ENCODE measurements around the gene CHST15. TPM values are rescaled to one million over a fixed set of nuclear protein-coding genes. Genes with fewer than 3 reads are reported as not detected.
"Not testable (repeated sequence)": the region's sequence is repeated elsewhere in the genome, so short reads cannot be mapped to it uniquely, and the experiment has no call there.

Gene CHST15
- total and polyA plus RNA-seq, 11 donors: 0.88 to 27.1 (median 4.1) TPM

GRCh38 chr10:124105045-124105444, 11.6 kb upstream of the CHST15 start:
- peaks cover 0 to 3% (median 0%) of the 10 kb centered on the region in 9 donors for H3K27me3 ChIP-seq
- intact Hi-C loops (cut with DNase I): no loop called here
- ATAC-seq: no peak
- peaks cover 0 to 6% (median 0%) of the 10 kb centered on the region in 12 donors for H3K9me3 ChIP-seq
- H3K4me3 ChIP-seq: no peak overlapping the region
- no peak for DNase-seq
- no peaks in the 10 kb centered on the region for H3K36me3 ChIP-seq
- whole genome bisulfite sequencing, 4 donors: 71 to 84% (median 77%) methylated on average over 6 of the region's 6 CpGs
- H3K4me1 ChIP-seq: peaks cover 0 to 19% (median 12%) of the 10 kb centered on the region in 12 donors
- no peak for TF ChIP-seq CTCF (IDR thresholded peaks at IDR 0.05)
- TF ChIP-seq POLR2A (IDR thresholded peaks at IDR 0.05): no peak
- peak overlapping the region in 1 of 12 donors; percentile 81 for H3K27ac ChIP-seq

- DNase-seq: no peak
- no peak overlapping the region for H3K27ac ChIP-seq
- no peak overlapping the region for H3K4me3 ChIP-seq
- H3K9me3 ChIP-seq: peaks cover 0 to 8% (median 0%) of the 10 kb centered on the region in 12 donors
- no peak for ATAC-seq
- H3K4me1 ChIP-seq: peaks cover 0 to 19% (median 12%) of the 10 kb centered on the region in 12 donors
- TF ChIP-seq CTCF (IDR thresholded peaks at IDR 0.05) (no peak), POLR2A (IDR thresholded peaks at IDR 0.05) (no peak)
- H3K36me3 ChIP-seq: no peaks in the 10 kb centered on the region
- peaks cover 0 to 3% (median 0%) of the 10 kb centered on the region in 9 donors for H3K27me3 ChIP-seq
- WGBS, 4 donors: 94 to 95% (median 95%) methylated on average over 8 to 9 of the region's 9 CpGs
- intact Hi-C loops (cut with DNase I): no loop called here
These were observed 10.7 kb upstream of the CHST15 start for GRCh38 chr10:124104011-124104627.

GRCh38 chr10:124101351-124101750, 8.0 kb upstream of the CHST15 start:
- Histone ChIP-seq H3K9me3 (peaks cover 0 to 9% (median 1%) of the 10 kb centered on the region in 12 donors), H3K4me1 (peaks cover 0 to 14% (median 10%) of the 10 kb centered on the region in 12 donors), H3K4me3 (no peak overlapping the region), H3K27ac (no peak overlapping the region), H3K27me3 (peaks cover 0 to 11% (median under 1%) of the 10 kb centered on the region in 9 donors), H3K36me3 (no peaks in the 10 kb centered on the region)
- no peak for DNase-seq
- intact Hi-C loops (cut with DNase I): no loop called here
- ATAC-seq: no peak
- TF ChIP-seq POLR2A (IDR thresholded peaks at IDR 0.05): no peak
- no peak for TF ChIP-seq CTCF (IDR thresholded peaks at IDR 0.05)
- WGBS, 4 donors: 90 to 100% (median 94%) methylated on average over 1 to 2 of the region's 2 CpGs

- ATAC-seq; H3K36me3 ChIP-seq; H3K27ac ChIP-seq; H3K4me3 ChIP-seq; intact Hi-C loops (cut with DNase I); DNase-seq; H3K4me1 ChIP-seq: not testable (repeated sequence)
- peaks cover 0 to 11% (median 3%) of the 10 kb centered on the region in 9 donors for H3K27me3 ChIP-seq
- WGBS, 4 donors: 92 to 96% (median 94%) methylated on average over 3 of the region's 3 CpGs
- H3K9me3 ChIP-seq: peaks cover 0 to 10% (median 2%) of the 10 kb centered on the region in 12 donors
These were observed 7.3 kb upstream of the CHST15 start for GRCh38 chr10:124100651-124101050.
